IMR-90 (cell line): Measurements from ENCODE around the gene NOS1. TPM values are rescaled to one million over a fixed set of nuclear protein-coding genes. Genes with fewer than 3 reads are reported as not detected.

Experiments used
- ATAC-seq: fragments of 200-7000 bp; cut with Tn5 transposase; 2 replicates; pipeline ENCODE4 v1.9.1; 2020; ENCODE audit warnings: low read depth, mild to moderate bottlenecking, moderate library complexity
- BruUV-seq: library from RNA; stranded (reverse); fragments of 400-500 nt; replicated peaks from 2 replicates; lab custom pipeline; 2021; lab: Mats Ljungman, UMichigan
- CTCF ChIA-PET: fragments of 300-600 bp; formaldehyde crosslinking; extraction: SDS; loops from one replicate; lab custom pipeline; 2021; ENCODE audit warnings: antibody characterized with exemption; lab: Yijun Ruan, JAX
- POLR2A ChIA-PET: fragments of 300-600 bp; sonication (Branson Sonifier 250); formaldehyde crosslinking; loops from one replicate; lab custom pipeline; 2022; ENCODE audit warnings: antibody characterized with exemption; ENCODE audit not compliant: unreplicated experiment; lab: Charles Lee
- DNase-seq: peaks from one replicate; pipeline ENCODE4 v3.0.0; 2013
- H2AFZ ChIP-seq: replicated peaks from 2 replicates; pipeline ENCODE3; 2013; ENCODE audit warnings: low read length, mild to moderate bottlenecking; ENCODE audit not compliant: poor library complexity
- H2AK5ac ChIP-seq: 2 replicates; pipeline ENCODE4 v1.6.1; 2013; ENCODE audit warnings: low read depth, low read length, inconsistent platforms
- H2AK9ac ChIP-seq: replicated peaks from 2 replicates; pipeline ENCODE3; 2013; ENCODE audit warnings: mild to moderate bottlenecking, low read depth, low read length, moderate library complexity; ENCODE audit not compliant: poor library complexity
- H2BK120ac ChIP-seq: 2 replicates; pipeline ENCODE4 v1.6.1; 2013; ENCODE audit warnings: low read depth, low read length, inconsistent platforms
- H2BK15ac ChIP-seq: 3 replicates; pipeline ENCODE4 v1.6.1; 2013; ENCODE audit warnings: low read depth, low read length, inconsistent platforms
- H2BK20ac ChIP-seq: 2 replicates; pipeline ENCODE4 v1.6.1; 2013; ENCODE audit warnings: low read depth, mild to moderate bottlenecking, inconsistent platforms, low read length, moderate library complexity
- H2BK5ac ChIP-seq: 2 replicates; pipeline ENCODE4 v1.6.1; 2013; ENCODE audit warnings: mild to moderate bottlenecking, low read depth, low read length, inconsistent platforms; ENCODE audit not compliant: poor library complexity, severe bottlenecking
- H3K14ac ChIP-seq: replicated peaks from 2 replicates; pipeline ENCODE4 v1.6.1; 2013; ENCODE audit warnings: low read depth, low read length, inconsistent platforms
- H3K18ac ChIP-seq: 2 replicates; pipeline ENCODE4 v1.6.1; 2013; ENCODE audit warnings: low read depth, low read length, control low read depth
- H3K23ac ChIP-seq: 2 replicates; pipeline ENCODE4 v1.6.1; 2013; ENCODE audit warnings: low read depth, low read length, inconsistent platforms
- H3K27ac ChIP-seq: 2 replicates; pipeline ENCODE4 v1.5.1; 2013; ENCODE audit warnings: mild to moderate bottlenecking, control low read depth, low read length; ENCODE audit not compliant: insufficient read depth
- H3K27me3 ChIP-seq: 2 replicates; pipeline ENCODE4 v1.6.1; 2013; ENCODE audit warnings: low read length; ENCODE audit not compliant: control insufficient read depth, insufficient read depth
- H3K36me3 ChIP-seq: 2 replicates; pipeline ENCODE4 v1.6.1; 2013; ENCODE audit warnings: low read length, mixed read lengths; ENCODE audit not compliant: control insufficient read depth, insufficient read depth
- H3K4ac ChIP-seq: 2 replicates; pipeline ENCODE4 v1.6.1; 2013; ENCODE audit warnings: low read depth, low read length, inconsistent platforms
- H3K4me1 ChIP-seq: 2 replicates; pipeline ENCODE4 v1.6.1; 2013; ENCODE audit warnings: low read length, mixed read lengths; ENCODE audit not compliant: control insufficient read depth, insufficient read depth
- H3K4me2 ChIP-seq: 2 replicates; pipeline ENCODE4 v1.6.1; 2013; ENCODE audit warnings: low read depth, mild to moderate bottlenecking, control low read depth, low read length, moderate library complexity
- H3K4me3 ChIP-seq: 2 replicates; pipeline ENCODE4 v1.5.1; 2013; ENCODE audit warnings: low read depth, mild to moderate bottlenecking, control low read depth, low read length, moderate library complexity; ENCODE audit not compliant: insufficient read depth
- H3K56ac ChIP-seq: 2 replicates; pipeline ENCODE4 v1.6.1; 2013; ENCODE audit warnings: low read length, inconsistent platforms; ENCODE audit not compliant: insufficient read depth; ENCODE audit errors: extremely low read depth
- H3K79me1 ChIP-seq, 2 experiments: 2 replicates each; pipeline ENCODE4 v1.6.1; 2013; ENCODE audit warnings: low read length in 2 of 2, inconsistent platforms in 1 of 2, low read depth in 1 of 2
- H3K9ac ChIP-seq: 2 replicates; pipeline ENCODE4 v1.6.1; 2013; ENCODE audit warnings: low read depth, low read length, control low read depth
- H3K9me1 ChIP-seq: 2 replicates; pipeline ENCODE4 v1.6.1; 2013; ENCODE audit warnings: low read length, inconsistent platforms; ENCODE audit not compliant: insufficient read depth
- H3K9me3 ChIP-seq: 2 replicates; pipeline ENCODE4 v1.6.1; 2013; ENCODE audit warnings: low read length; ENCODE audit not compliant: control insufficient read depth, insufficient read depth
- H4K20me1 ChIP-seq: 2 replicates; pipeline ENCODE4 v1.6.1; 2013; ENCODE audit warnings: low read length, inconsistent platforms; ENCODE audit not compliant: insufficient read depth
- H4K5ac ChIP-seq: 2 replicates; pipeline ENCODE4 v1.6.1; 2013; ENCODE audit warnings: mild to moderate bottlenecking, low read depth, low read length, control low read depth
- H4K8ac ChIP-seq, 2 experiments: 2 replicates each; pipeline ENCODE4 v1.6.1; 2013; ENCODE audit warnings: low read depth in 2 of 2, low read length in 2 of 2, control low read depth in 1 of 2, inconsistent platforms in 1 of 2
- H4K91ac ChIP-seq: 2 replicates; pipeline ENCODE4 v1.6.1; 2013; ENCODE audit warnings: low read depth, low read length, inconsistent platforms; ENCODE audit not compliant: insufficient read depth
- RCOR1 ChIP-seq: IDR thresholded peaks from 2 replicates; pipeline ENCODE4 v1.6.1; 2012; ENCODE audit warnings: mild to moderate bottlenecking, low read length, improper control_type of control experiment; ENCODE audit not compliant: insufficient replicate concordance
- WGBS, 2 experiments: methylation state at CpG; one replicate each; pipeline versions ENCODE4 v1.1.5 to v1.1.7; 2013; ENCODE audit warnings: missing lambda C conversion rate in 2 of 2; ENCODE audit not compliant: insufficient read length in 1 of 2; ENCODE audit errors: extremely low coverage in 2 of 2; 5-methylcytosine and 5-hydroxymethylcytosine counted together
- dilution Hi-C: fragments of 300-500 bp; cut with HindIII; formaldehyde crosslinking; loops from one replicate; pipeline ENCODE4 v1.14.3; 2018; ENCODE audit warnings: low sequenced_read_pairs; ENCODE audit not compliant: unreplicated experiment
- in situ Hi-C: fragments of 300-500 bp; cut with MboI; formaldehyde crosslinking; loops from 3 replicates; pipeline ENCODE4 v1.14.3; 2019; ENCODE audit warnings: low sequenced_read_pairs, inconsistent platforms, mixed read lengths
- intact Hi-C: fragments of 100-400 bp; cut with micrococcal nuclease; formaldehyde crosslinking; loops from 2 replicates; pipeline ENCODE4 v1.10.0; 2022
- polyA plus RNA-seq, 3 experiments: library from polyadenylated mRNA; depleted of rRNA; stranded (reverse); fragments of >200 nt; gene quantifications; 2 replicates each; pipeline ENCODE4 v1.2.3, GENCODE V29; 2012; ENCODE audit warnings: low replicate concordance in 1 of 3
- total RNA-seq: library from RNA; depleted of rRNA; stranded (reverse); fragments of >200 nt; gene quantifications from 2 replicates; pipeline ENCODE4 v1.2.3, GENCODE V29; 2012

Gene NOS1
- total and polyA plus RNA-seq, 2 of the 4 experiments (the other 2 are of a cell fraction): 0.09 TPM; not detected in 1

DNA sequence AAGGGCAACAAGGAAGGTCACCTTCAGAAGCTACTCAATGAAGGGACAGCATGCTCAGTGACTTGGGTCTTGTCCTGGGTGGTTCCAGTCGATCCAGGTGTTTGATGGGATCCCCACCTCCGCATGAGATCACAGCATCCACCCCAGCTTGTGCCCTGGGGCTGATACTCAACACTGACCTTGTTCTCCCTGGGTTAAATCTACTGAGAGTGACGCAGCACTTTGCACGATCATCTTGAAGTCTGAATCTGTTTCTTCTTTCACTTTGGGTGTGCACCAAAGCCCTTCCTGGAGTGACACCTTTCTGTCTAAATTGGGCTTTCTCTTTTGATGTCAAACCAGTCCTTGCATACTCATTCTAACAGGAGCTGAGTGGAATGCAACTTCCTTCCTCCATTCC lies 13.8 kb downstream of the NOS1 start:
- no peaks in the 10 kb centered on the region for H3K79me1 ChIP-seq
- no peak overlapping the region for H2AK5ac ChIP-seq
- TF ChIP-seq RCOR1: no peak
- no peak overlapping the region for H3K9ac ChIP-seq
- ATAC-seq (no peak), DNase-seq (no peak)
- no peak overlapping the region for H2AFZ ChIP-seq
- CTCF ChIA-PET: no interaction called here
- BruUV-seq: no TSS peak
- no peaks in the 10 kb centered on the region for H3K27me3 ChIP-seq
- no peak overlapping the region for H3K27ac ChIP-seq
- H4K8ac ChIP-seq: no peak overlapping the region
- no peak overlapping the region for H2AK9ac ChIP-seq
- no peak overlapping the region for H3K4me2 ChIP-seq
- WGBS, 2 experiments: 33% methylated on average over 1 of the region's 4 CpGs; no CpG with 5 or more reads in 1 of the 2 experiments
- no peak overlapping the region for H3K18ac ChIP-seq
- no peak overlapping the region for H3K4ac ChIP-seq
- no peak overlapping the region for H3K4me3 ChIP-seq
- H2BK5ac ChIP-seq: no peak overlapping the region
- H3K36me3 ChIP-seq: no peaks in the 10 kb centered on the region
- POLR2A ChIA-PET: no interaction called here
- dilution Hi-C loops (no loop called here), intact Hi-C loops (no loop called here), in situ Hi-C loops (no loop called here)
- no peak overlapping the region for H4K5ac ChIP-seq
- no peak overlapping the region for H3K56ac ChIP-seq
- H3K9me1 ChIP-seq: no peaks in the 10 kb centered on the region
- no peak overlapping the region for H3K23ac ChIP-seq
- H4K91ac ChIP-seq: no peak overlapping the region
- H3K9me3 ChIP-seq: peaks cover 14% of the 10 kb centered on the region
- H2BK20ac ChIP-seq: no peak overlapping the region
- no peaks in the 10 kb centered on the region for H3K4me1 ChIP-seq
- no peak overlapping the region for H2BK120ac ChIP-seq
- no peaks in the 10 kb centered on the region for H4K20me1 ChIP-seq
- H2BK15ac ChIP-seq: no peak overlapping the region
- no peak overlapping the region for H3K14ac ChIP-seq
